HEK293 (cell line): ENCODE data around the gene HAUS1.

ENCODE experiments used
- CTCF ChIA-PET: fragments of 350-600 bp; formaldehyde crosslinking; extraction: SDS; loops from one replicate; lab custom pipeline; 2021; ENCODE audit warnings: antibody characterized with exemption; lab: Yijun Ruan, JAX
- POLR2A ChIA-PET: fragments of 300-600 bp; formaldehyde crosslinking; extraction: SDS; loops from one replicate; lab custom pipeline; 2020; ENCODE audit warnings: antibody characterized with exemption, inconsistent platforms; lab: Yijun Ruan, JAX
- H3K27ac ChIP-seq: fragments of 200-500 bp; sonication (Bioruptor generic); 2 replicates; pipeline ENCODE4 v1.5.1; 2014; ENCODE audit warnings: low read depth, low read length, control low read depth, inconsistent platforms; ENCODE audit errors: extremely low read depth
- H3K36me3 ChIP-seq, 2 experiments: fragments of 200-500 bp in 1 of 2; sonication (Bioruptor generic) in 1 of 2; 1 replicate in 1 of 2; 2 replicates in 1 of 2; pipeline ENCODE4 v1.5.1; 2014 to 2017; ENCODE audit warnings: inconsistent platforms in 2 of 2, low read length in 2 of 2; ENCODE audit not compliant: control insufficient read depth in 2 of 2, insufficient read depth in 1 of 2
- H3K4me1 ChIP-seq: fragments of 200-500 bp; sonication (Bioruptor generic); 2 replicates; pipeline ENCODE4 v1.5.1; 2014; ENCODE audit warnings: mild to moderate bottlenecking, low read length, inconsistent platforms; ENCODE audit not compliant: control insufficient read depth, insufficient read depth
- H3K4me3 ChIP-seq: 2 replicates; pipeline ENCODE4 v1.5.1; 2011; ENCODE audit warnings: low read depth, mild to moderate bottlenecking, control low read depth, low read length, moderate library complexity
- H3K9me3 ChIP-seq: fragments of 200-500 bp; sonication (Bioruptor generic); 2 replicates; pipeline ENCODE4 v1.5.1; 2014; ENCODE audit warnings: low read depth, low read length, inconsistent platforms; ENCODE audit not compliant: control insufficient read depth, insufficient read depth
- FEZF1 ChIP-seq: fragments of 450-650 bp; formaldehyde crosslinking; IDR thresholded peaks from 2 replicates; pipeline ENCODE4 v1.5.1; 2016; ENCODE audit warnings: missing biosample characterization, missing genetic modification characterization
- HOXA7 ChIP-seq: sonication (generic); formaldehyde crosslinking; IDR thresholded peaks from 2 replicates; pipeline ENCODE4 v1.8.1; 2022; ENCODE audit warnings: missing genetic modification reagents, borderline replicate concordance
- KLF16 ChIP-seq: fragments of 450-650 bp; formaldehyde crosslinking; IDR thresholded peaks from 2 replicates; pipeline ENCODE4 v1.5.1; 2017; ENCODE audit warnings: missing biosample characterization, missing genetic modification characterization
- PRDM1 ChIP-seq: fragments of 450-650 bp; formaldehyde crosslinking; IDR thresholded peaks from 2 replicates; pipeline ENCODE4; 2016; ENCODE audit warnings: missing biosample characterization, missing genetic modification characterization
- REPIN1 ChIP-seq: fragments of 450-650 bp; formaldehyde crosslinking; IDR thresholded peaks from 2 replicates; pipeline ENCODE4 v1.5.1; 2017; ENCODE audit warnings: missing biosample characterization, missing genetic modification characterization, low read depth
- SALL2 ChIP-seq: fragments of 450-650 bp; formaldehyde crosslinking; IDR thresholded peaks from 2 replicates; pipeline ENCODE4 v1.5.0; 2017; ENCODE audit warnings: missing biosample characterization, mild to moderate bottlenecking, missing genetic modification characterization, borderline replicate concordance
- SCRT1 ChIP-seq: fragments of 450-650 bp; formaldehyde crosslinking; IDR thresholded peaks from 2 replicates; pipeline ENCODE4 v1.5.1; 2016; ENCODE audit warnings: missing biosample characterization, missing genetic modification characterization, borderline replicate concordance
- TRIM28 ChIP-seq: IDR thresholded peaks from 2 replicates; pipeline ENCODE4 v1.6.1; 2011; ENCODE audit warnings: low read length, control low read depth, borderline replicate concordance
- ZFP69B ChIP-seq: fragments of 450-650 bp; formaldehyde crosslinking; IDR thresholded peaks from 2 replicates; pipeline ENCODE4 v1.5.1; 2016; ENCODE audit warnings: missing biosample characterization, missing genetic modification characterization
- ZNF10 ChIP-seq: fragments of 450-650 bp; formaldehyde crosslinking; IDR thresholded peaks from 2 replicates; pipeline ENCODE4 v1.5.1; 2017; ENCODE audit warnings: missing biosample characterization, missing genetic modification characterization
- ZNF140 ChIP-seq: fragments of 450-650 bp; formaldehyde crosslinking; IDR thresholded peaks from 2 replicates; pipeline ENCODE4 v1.5.1; 2016; ENCODE audit warnings: missing biosample characterization, missing genetic modification characterization
- ZNF16 ChIP-seq: fragments of 450-650 bp; formaldehyde crosslinking; IDR thresholded peaks from 2 replicates; pipeline ENCODE4 v1.5.1; 2016; ENCODE audit warnings: low read depth, missing biosample characterization, missing genetic modification characterization
- ZNF174 ChIP-seq: fragments of 450-650 bp; formaldehyde crosslinking; IDR thresholded peaks from 2 replicates; pipeline ENCODE4 v1.5.0; 2017; ENCODE audit warnings: missing biosample characterization, mild to moderate bottlenecking, missing genetic modification characterization
- ZNF292 ChIP-seq: fragments of 450-650 bp; formaldehyde crosslinking; IDR thresholded peaks from 2 replicates; pipeline ENCODE4 v1.5.1; 2016; ENCODE audit warnings: low read depth, missing biosample characterization, missing genetic modification characterization, borderline replicate concordance
- ZNF404 ChIP-seq: fragments of 450-650 bp; formaldehyde crosslinking; IDR thresholded peaks from 2 replicates; pipeline ENCODE4 v1.5.1; 2017; ENCODE audit warnings: missing biosample characterization, missing genetic modification characterization
- ZNF600 ChIP-seq: fragments of 450-650 bp; formaldehyde crosslinking; IDR thresholded peaks from 2 replicates; pipeline ENCODE4 v1.5.1; 2016; ENCODE audit warnings: missing biosample characterization, missing genetic modification characterization
- ZNF654 ChIP-seq: fragments of 450-650 bp; formaldehyde crosslinking; IDR thresholded peaks from 2 replicates; pipeline ENCODE4 v1.5.1; 2016; ENCODE audit warnings: low read depth, missing biosample characterization, missing genetic modification characterization
- ZNF792 ChIP-seq: fragments of 450-650 bp; formaldehyde crosslinking; IDR thresholded peaks from 2 replicates; pipeline ENCODE4 v1.5.1; 2016; ENCODE audit warnings: missing biosample characterization, missing genetic modification characterization
- ZNF843 ChIP-seq: fragments of 450-650 bp; formaldehyde crosslinking; IDR thresholded peaks from 2 replicates; pipeline ENCODE4 v1.5.1; 2016; ENCODE audit warnings: missing biosample characterization, missing genetic modification characterization
- TF ChIP-seq, protein P1 (sequence below): fragments of 450-650 bp; formaldehyde crosslinking; IDR thresholded peaks from 2 replicates; pipeline ENCODE4 v1.5.1; 2017; ENCODE audit warnings: missing biosample characterization, missing genetic modification characterization
- TF ChIP-seq, protein P2 (sequence below): fragments of 450-650 bp; formaldehyde crosslinking; IDR thresholded peaks from 2 replicates; pipeline ENCODE4 v1.5.1; 2016; ENCODE audit warnings: missing biosample characterization, missing genetic modification characterization
- TF ChIP-seq, protein P3 (sequence below): fragments of 450-650 bp; formaldehyde crosslinking; IDR thresholded peaks from 2 replicates; pipeline ENCODE4 v1.5.1; 2016; ENCODE audit warnings: missing biosample characterization, missing genetic modification characterization
- TF ChIP-seq, protein P4 (sequence below): fragments of 450-650 bp; formaldehyde crosslinking; IDR thresholded peaks from 2 replicates; pipeline ENCODE4 v1.5.1; 2016; ENCODE audit warnings: missing biosample characterization, missing genetic modification characterization
- TF ChIP-seq, protein P5 (sequence below): fragments of 450-650 bp; formaldehyde crosslinking; IDR thresholded peaks from 2 replicates; pipeline ENCODE4 v1.5.1; 2016; ENCODE audit warnings: missing biosample characterization, missing genetic modification characterization

The HAUS1 gene

DNA sequence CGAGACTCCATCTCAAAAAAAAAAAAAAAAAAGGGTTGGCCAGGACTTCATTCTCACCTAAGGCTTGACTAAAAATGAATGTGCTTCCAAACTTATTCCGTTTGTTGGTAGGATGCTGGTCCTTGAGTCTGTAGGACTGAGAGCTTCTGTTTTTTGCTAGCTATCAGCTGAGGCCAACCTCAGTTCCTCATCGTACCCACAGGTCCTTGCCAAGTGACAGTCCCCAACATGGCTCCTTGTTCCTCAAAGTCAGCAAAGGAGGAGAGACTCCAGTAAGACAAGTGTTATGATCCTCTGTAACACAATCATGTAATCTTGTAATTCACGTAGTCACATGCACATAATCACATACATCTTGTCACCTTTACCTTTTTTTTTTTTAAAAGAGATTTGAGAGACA lies 37.0 kb downstream of the HAUS1 start:
- POLR2A ChIA-PET = no interaction called here
- TF ChIP-seq FEZF1 (tag by site-specific recombination) (no peak), SALL2 (tag by site-specific recombination) (no peak), ZNF16 (tag by site-specific recombination) (no peak), ZNF404 (tag by site-specific recombination) (no peak), ZNF140 (tag by site-specific recombination) (no peak), ZNF600 (tag by site-specific recombination) (no peak), ZNF292 (tag by site-specific recombination) (no peak), ZFP69B (no peak), SCRT1 (no peak), TRIM28 (no peak), REPIN1 (tag by site-specific recombination) (no peak)
- TF ChIP-seq, protein P1, sequence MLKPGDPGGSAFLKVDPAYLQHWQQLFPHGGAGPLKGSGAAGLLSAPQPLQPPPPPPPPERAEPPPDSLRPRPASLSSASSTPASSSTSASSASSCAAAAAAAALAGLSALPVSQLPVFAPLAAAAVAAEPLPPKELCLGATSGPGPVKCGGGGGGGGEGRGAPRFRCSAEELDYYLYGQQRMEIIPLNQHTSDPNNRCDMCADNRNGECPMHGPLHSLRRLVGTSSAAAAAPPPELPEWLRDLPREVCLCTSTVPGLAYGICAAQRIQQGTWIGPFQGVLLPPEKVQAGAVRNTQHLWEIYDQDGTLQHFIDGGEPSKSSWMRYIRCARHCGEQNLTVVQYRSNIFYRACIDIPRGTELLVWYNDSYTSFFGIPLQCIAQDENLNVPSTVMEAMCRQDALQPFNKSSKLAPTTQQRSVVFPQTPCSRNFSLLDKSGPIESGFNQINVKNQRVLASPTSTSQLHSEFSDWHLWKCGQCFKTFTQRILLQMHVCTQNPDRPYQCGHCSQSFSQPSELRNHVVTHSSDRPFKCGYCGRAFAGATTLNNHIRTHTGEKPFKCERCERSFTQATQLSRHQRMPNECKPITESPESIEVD = no peak
- TF ChIP-seq, protein P2, sequence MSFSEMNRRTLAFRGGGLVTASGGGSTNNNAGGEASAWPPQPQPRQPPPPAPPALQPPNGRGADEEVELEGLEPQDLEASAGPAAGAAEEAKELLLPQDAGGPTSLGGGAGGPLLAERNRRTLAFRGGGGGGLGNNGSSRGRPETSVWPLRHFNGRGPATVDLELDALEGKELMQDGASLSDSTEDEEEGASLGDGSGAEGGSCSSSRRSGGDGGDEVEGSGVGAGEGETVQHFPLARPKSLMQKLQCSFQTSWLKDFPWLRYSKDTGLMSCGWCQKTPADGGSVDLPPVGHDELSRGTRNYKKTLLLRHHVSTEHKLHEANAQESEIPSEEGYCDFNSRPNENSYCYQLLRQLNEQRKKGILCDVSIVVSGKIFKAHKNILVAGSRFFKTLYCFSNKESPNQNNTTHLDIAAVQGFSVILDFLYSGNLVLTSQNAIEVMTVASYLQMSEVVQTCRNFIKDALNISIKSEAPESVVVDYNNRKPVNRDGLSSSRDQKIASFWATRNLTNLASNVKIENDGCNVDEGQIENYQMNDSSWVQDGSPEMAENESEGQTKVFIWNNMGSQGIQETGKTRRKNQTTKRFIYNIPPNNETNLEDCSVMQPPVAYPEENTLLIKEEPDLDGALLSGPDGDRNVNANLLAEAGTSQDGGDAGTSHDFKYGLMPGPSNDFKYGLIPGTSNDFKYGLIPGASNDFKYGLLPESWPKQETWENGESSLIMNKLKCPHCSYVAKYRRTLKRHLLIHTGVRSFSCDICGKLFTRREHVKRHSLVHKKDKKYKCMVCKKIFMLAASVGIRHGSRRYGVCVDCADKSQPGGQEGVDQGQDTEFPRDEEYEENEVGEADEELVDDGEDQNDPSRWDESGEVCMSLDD (tag by site-specific recombination) = no peak
- TF ChIP-seq, protein P3, sequence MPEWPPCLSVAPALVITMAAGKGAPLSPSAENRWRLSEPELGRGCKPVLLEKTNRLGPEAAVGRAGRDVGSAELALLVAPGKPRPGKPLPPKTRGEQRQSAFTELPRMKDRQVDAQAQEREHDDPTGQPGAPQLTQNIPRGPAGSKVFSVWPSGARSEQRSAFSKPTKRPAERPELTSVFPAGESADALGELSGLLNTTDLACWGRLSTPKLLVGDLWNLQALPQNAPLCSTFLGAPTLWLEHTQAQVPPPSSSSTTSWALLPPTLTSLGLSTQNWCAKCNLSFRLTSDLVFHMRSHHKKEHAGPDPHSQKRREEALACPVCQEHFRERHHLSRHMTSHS (tag by site-specific recombination) = no peak
- TF ChIP-seq, all 188 proteins: peak for 0
- Histone ChIP-seq H3K36me3 (no peaks in the 10 kb centered on the region), H3K9me3 (no peaks in the 10 kb centered on the region), H3K4me3 (no peak overlapping the region), H3K4me1 (no peaks in the 10 kb centered on the region), H3K27ac (no peak overlapping the region)
- CTCF ChIA-PET = interaction anchor here (0.6 to 0.9 kb wide), 2 partner anchors 12 to 395 kb away, joined by 3 read pairs; no protein-coding TSS in a partner anchor

DNA sequence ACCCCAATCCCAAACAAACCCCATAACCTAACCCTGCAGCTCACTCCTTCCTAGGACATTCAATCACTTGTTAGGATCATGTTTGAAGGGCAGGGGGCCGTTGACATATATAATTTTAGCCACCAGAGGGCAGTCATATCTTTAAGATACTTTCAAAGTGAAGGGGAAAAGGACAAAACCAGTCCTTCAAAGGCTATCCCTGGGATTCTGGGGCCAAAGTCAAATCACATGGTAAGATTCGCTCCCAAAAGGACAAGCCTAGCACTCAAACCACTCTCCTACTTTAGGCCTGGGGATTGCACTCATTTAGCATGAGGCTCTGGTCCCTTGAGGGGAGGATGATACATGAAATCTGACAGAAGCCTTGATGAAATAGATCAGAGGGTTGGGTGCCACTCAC lies 44.6 kb downstream of the HAUS1 start:
- H3K4me3 ChIP-seq = no peak overlapping the region
- POLR2A ChIA-PET = no interaction called here
- no peak overlapping the region for H3K27ac ChIP-seq
- H3K36me3 ChIP-seq = no peaks in the 10 kb centered on the region
- TF ChIP-seq ZNF654 (tag by site-specific recombination) = peak; percentile 75
- TF ChIP-seq PRDM1 (tag by site-specific recombination) = 0 out of 2 replicates have a peak, but pooled peaks have one; percentile 27
- TF ChIP-seq, protein P4, sequence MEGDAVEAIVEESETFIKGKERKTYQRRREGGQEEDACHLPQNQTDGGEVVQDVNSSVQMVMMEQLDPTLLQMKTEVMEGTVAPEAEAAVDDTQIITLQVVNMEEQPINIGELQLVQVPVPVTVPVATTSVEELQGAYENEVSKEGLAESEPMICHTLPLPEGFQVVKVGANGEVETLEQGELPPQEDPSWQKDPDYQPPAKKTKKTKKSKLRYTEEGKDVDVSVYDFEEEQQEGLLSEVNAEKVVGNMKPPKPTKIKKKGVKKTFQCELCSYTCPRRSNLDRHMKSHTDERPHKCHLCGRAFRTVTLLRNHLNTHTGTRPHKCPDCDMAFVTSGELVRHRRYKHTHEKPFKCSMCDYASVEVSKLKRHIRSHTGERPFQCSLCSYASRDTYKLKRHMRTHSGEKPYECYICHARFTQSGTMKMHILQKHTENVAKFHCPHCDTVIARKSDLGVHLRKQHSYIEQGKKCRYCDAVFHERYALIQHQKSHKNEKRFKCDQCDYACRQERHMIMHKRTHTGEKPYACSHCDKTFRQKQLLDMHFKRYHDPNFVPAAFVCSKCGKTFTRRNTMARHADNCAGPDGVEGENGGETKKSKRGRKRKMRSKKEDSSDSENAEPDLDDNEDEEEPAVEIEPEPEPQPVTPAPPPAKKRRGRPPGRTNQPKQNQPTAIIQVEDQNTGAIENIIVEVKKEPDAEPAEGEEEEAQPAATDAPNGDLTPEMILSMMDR (tag by site-specific recombination) = 0 out of 2 replicates have a peak, but pooled peaks have one; percentile 45
- TF ChIP-seq ZNF10 (tag by site-specific recombination) = no peak
- TF ChIP-seq KLF16 (tag by site-specific recombination) = no peak
- TF ChIP-seq HOXA7 = no peak
- no peak for TF ChIP-seq ZNF792
- no peak for TF ChIP-seq ZNF843 (tag by site-specific recombination)
- TF ChIP-seq ZNF174 = no peak
- TF ChIP-seq, protein P5, sequence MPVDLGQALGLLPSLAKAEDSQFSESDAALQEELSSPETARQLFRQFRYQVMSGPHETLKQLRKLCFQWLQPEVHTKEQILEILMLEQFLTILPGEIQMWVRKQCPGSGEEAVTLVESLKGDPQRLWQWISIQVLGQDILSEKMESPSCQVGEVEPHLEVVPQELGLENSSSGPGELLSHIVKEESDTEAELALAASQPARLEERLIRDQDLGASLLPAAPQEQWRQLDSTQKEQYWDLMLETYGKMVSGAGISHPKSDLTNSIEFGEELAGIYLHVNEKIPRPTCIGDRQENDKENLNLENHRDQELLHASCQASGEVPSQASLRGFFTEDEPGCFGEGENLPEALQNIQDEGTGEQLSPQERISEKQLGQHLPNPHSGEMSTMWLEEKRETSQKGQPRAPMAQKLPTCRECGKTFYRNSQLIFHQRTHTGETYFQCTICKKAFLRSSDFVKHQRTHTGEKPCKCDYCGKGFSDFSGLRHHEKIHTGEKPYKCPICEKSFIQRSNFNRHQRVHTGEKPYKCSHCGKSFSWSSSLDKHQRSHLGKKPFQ = no peak
- TF ChIP-seq, all 188 proteins: peak for 3
- CTCF ChIA-PET = interaction anchor here (0.6 to 7.3 kb wide), 20 partner anchors 9 to 513 kb away, joined by 3 to 63 read pairs (median 5); partner anchors contain the start of gene LOXHD1
- Histone ChIP-seq H3K4me1 (peaks cover 8% of the 10 kb centered on the region), H3K9me3 (no peaks in the 10 kb centered on the region)
